Measurements from ENCODE around the gene CTDP1.

Gene CTDP1

GRCh38 chr18:79770826-79771225, 91.2 kb downstream of the CTDP1 start:
- H3K9ac ChIP-seq (ENCODE audit: low read length): no peak overlapping the region
- H3K27ac ChIP-seq (ENCODE audit: low read depth, low read length): no peak overlapping the region
- peaks cover 9% of the 10 kb centered on the region; the same call in 1 of the 2 replicates for H3K27me3 ChIP-seq (ENCODE audit: control insufficient read depth, insufficient read depth, low read length)
- H3K9me3 ChIP-seq (ENCODE audit: control insufficient read depth, insufficient read depth, low read depth, low read length): peaks cover 12% of the 10 kb centered on the region
- no peaks in the 10 kb centered on the region for H3K36me3 ChIP-seq (ENCODE audit: control insufficient read depth, insufficient read depth, low read length)
- no peak overlapping the region for H3K4me3 ChIP-seq (ENCODE audit: low read depth, low read length)
- H3K4me1 ChIP-seq (ENCODE audit: control insufficient read depth, insufficient read depth, low read length): no peaks in the 10 kb centered on the region

GRCh38 chr18:79771446-79772107, 92.0 kb downstream of the CTDP1 start:
- H3K9ac ChIP-seq (ENCODE audit: low read length): no peak overlapping the region
- no peaks in the 10 kb centered on the region for H3K36me3 ChIP-seq (ENCODE audit: control insufficient read depth, insufficient read depth, low read length)
- no peak overlapping the region for H3K4me3 ChIP-seq (ENCODE audit: low read depth, low read length)
- H3K27ac ChIP-seq (ENCODE audit: low read depth, low read length): no peak overlapping the region
- H3K9me3 ChIP-seq (ENCODE audit: control insufficient read depth, insufficient read depth, low read depth, low read length): peaks cover 12% of the 10 kb centered on the region
- no peaks in the 10 kb centered on the region for H3K4me1 ChIP-seq (ENCODE audit: control insufficient read depth, insufficient read depth, low read length)
- H3K27me3 ChIP-seq (ENCODE audit: control insufficient read depth, insufficient read depth, low read length): peaks cover 11% of the 10 kb centered on the region; the same call in 1 of the 2 replicates

GRCh38 chr18:79772108-79772864, 92.7 kb downstream of the CTDP1 start:
- Histone ChIP-seq H3K27ac (ENCODE audit: low read depth, low read length) (no peak overlapping the region), H3K9ac (ENCODE audit: low read length) (no peak overlapping the region), H3K36me3 (ENCODE audit: control insufficient read depth, insufficient read depth, low read length) (no peaks in the 10 kb centered on the region), H3K4me3 (ENCODE audit: low read depth, low read length) (no peak overlapping the region), H3K9me3 (ENCODE audit: control insufficient read depth, insufficient read depth, low read depth, low read length) (peaks cover 12% of the 10 kb centered on the region), H3K27me3 (ENCODE audit: control insufficient read depth, insufficient read depth, low read length) (peaks cover 14% of the 10 kb centered on the region; the same call in 1 of the 2 replicates), H3K4me1 (ENCODE audit: control insufficient read depth, insufficient read depth, low read length) (no peaks in the 10 kb centered on the region)

- H3K4me3 ChIP-seq (ENCODE audit: low read depth, low read length): no peak overlapping the region
- no peaks in the 10 kb centered on the region for H3K36me3 ChIP-seq (ENCODE audit: control insufficient read depth, insufficient read depth, low read length)
- no peak overlapping the region for H3K27ac ChIP-seq (ENCODE audit: low read depth, low read length)
- H3K9me3 ChIP-seq (ENCODE audit: control insufficient read depth, insufficient read depth, low read depth, low read length): peaks cover 9% of the 10 kb centered on the region
- H3K9ac ChIP-seq (ENCODE audit: low read length): no peak overlapping the region
- no peaks in the 10 kb centered on the region for H3K4me1 ChIP-seq (ENCODE audit: control insufficient read depth, insufficient read depth, low read length)
- peaks cover 22% of the 10 kb centered on the region; the same call in 1 of the 2 replicates for H3K27me3 ChIP-seq (ENCODE audit: control insufficient read depth, insufficient read depth, low read length)
Observed at GRCh38 chr18:79772865-79773696, 93.5 kb downstream of the CTDP1 start.

GRCh38 chr18:79774111-79774510, 94.5 kb downstream of the CTDP1 start:
- H3K9me3 ChIP-seq (ENCODE audit: control insufficient read depth, insufficient read depth, low read depth, low read length): peaks cover 9% of the 10 kb centered on the region
- no peak overlapping the region for H3K9ac ChIP-seq (ENCODE audit: low read length)
- no peak overlapping the region for H3K4me3 ChIP-seq (ENCODE audit: low read depth, low read length)
- peaks cover 23% of the 10 kb centered on the region; the same call in 1 of the 2 replicates for H3K27me3 ChIP-seq (ENCODE audit: control insufficient read depth, insufficient read depth, low read length)
- H3K4me1 ChIP-seq (ENCODE audit: control insufficient read depth, insufficient read depth, low read length): no peaks in the 10 kb centered on the region
- no peaks in the 10 kb centered on the region for H3K36me3 ChIP-seq (ENCODE audit: control insufficient read depth, insufficient read depth, low read length)
- H3K27ac ChIP-seq (ENCODE audit: low read depth, low read length): no peak overlapping the region

- Histone ChIP-seq H3K36me3 (ENCODE audit: control insufficient read depth, insufficient read depth, low read length) (no peaks in the 10 kb centered on the region), H3K9ac (ENCODE audit: low read length) (no peak overlapping the region), H3K4me3 (ENCODE audit: low read depth, low read length) (no peak overlapping the region), H3K27me3 (ENCODE audit: control insufficient read depth, insufficient read depth, low read length) (peaks cover 23% of the 10 kb centered on the region; the same call in 1 of the 2 replicates), H3K27ac (ENCODE audit: low read depth, low read length) (no peak overlapping the region), H3K9me3 (ENCODE audit: control insufficient read depth, insufficient read depth, low read depth, low read length) (peaks cover under 1% of the 10 kb centered on the region; the same call in 1 of the 2 replicates), H3K4me1 (ENCODE audit: control insufficient read depth, insufficient read depth, low read length) (no peaks in the 10 kb centered on the region)
Observed at GRCh38 chr18:79775441-79776221, 96.0 kb downstream of the CTDP1 start.

GRCh38 chr18:79776674-79777073, 97.1 kb downstream of the CTDP1 start:
- no peaks in the 10 kb centered on the region for H3K9me3 ChIP-seq (ENCODE audit: control insufficient read depth, insufficient read depth, low read depth, low read length)
- peaks cover 23% of the 10 kb centered on the region; the same call in 1 of the 2 replicates for H3K27me3 ChIP-seq (ENCODE audit: control insufficient read depth, insufficient read depth, low read length)
- H3K9ac ChIP-seq (ENCODE audit: low read length): no peak overlapping the region
- no peaks in the 10 kb centered on the region for H3K36me3 ChIP-seq (ENCODE audit: control insufficient read depth, insufficient read depth, low read length)
- no peak overlapping the region for H3K27ac ChIP-seq (ENCODE audit: low read depth, low read length)
- H3K4me1 ChIP-seq (ENCODE audit: control insufficient read depth, insufficient read depth, low read length): no peaks in the 10 kb centered on the region
- no peak overlapping the region for H3K4me3 ChIP-seq (ENCODE audit: low read depth, low read length)

GRCh38 chr18:79778291-79778791, 98.7 kb downstream of the CTDP1 start:
- H3K36me3 ChIP-seq (ENCODE audit: control insufficient read depth, insufficient read depth, low read length): no peaks in the 10 kb centered on the region
- no peaks in the 10 kb centered on the region for H3K9me3 ChIP-seq (ENCODE audit: control insufficient read depth, insufficient read depth, low read depth, low read length)
- H3K9ac ChIP-seq (ENCODE audit: low read length): no peak overlapping the region
- peaks cover 25% of the 10 kb centered on the region; the same call in 1 of the 2 replicates for H3K27me3 ChIP-seq (ENCODE audit: control insufficient read depth, insufficient read depth, low read length)
- H3K27ac ChIP-seq (ENCODE audit: low read depth, low read length): no peak overlapping the region
- H3K4me3 ChIP-seq (ENCODE audit: low read depth, low read length): no peak overlapping the region
- H3K4me1 ChIP-seq (ENCODE audit: control insufficient read depth, insufficient read depth, low read length): no peaks in the 10 kb centered on the region

- Histone ChIP-seq H3K4me3 (ENCODE audit: low read depth, low read length) (no peak overlapping the region), H3K9me3 (ENCODE audit: control insufficient read depth, insufficient read depth, low read depth, low read length) (no peaks in the 10 kb centered on the region), H3K27me3 (ENCODE audit: control insufficient read depth, insufficient read depth, low read length) (peaks cover 28% of the 10 kb centered on the region; the same call in 1 of the 2 replicates), H3K36me3 (ENCODE audit: control insufficient read depth, insufficient read depth, low read length) (no peaks in the 10 kb centered on the region), H3K4me1 (ENCODE audit: control insufficient read depth, insufficient read depth, low read length) (no peaks in the 10 kb centered on the region), H3K9ac (ENCODE audit: low read length) (no peak overlapping the region), H3K27ac (ENCODE audit: low read depth, low read length) (no peak overlapping the region)
Observed at GRCh38 chr18:79779021-79779699, 99.6 kb downstream of the CTDP1 start.

All from HUES6 (cell line).